ENCODE measurements around the gene FGF5. TPM values are rescaled to one million over a fixed set of nuclear protein-coding genes. Genes with fewer than 3 reads are reported as not detected.

Gene FGF5
- total and polyA plus RNA-seq, 10 of the 15 experiments (the other 5 are each of a cell fraction or from before 2014, with no cell fraction given), result 0.87 to 7.4 (median 1.6) TPM

DNA sequence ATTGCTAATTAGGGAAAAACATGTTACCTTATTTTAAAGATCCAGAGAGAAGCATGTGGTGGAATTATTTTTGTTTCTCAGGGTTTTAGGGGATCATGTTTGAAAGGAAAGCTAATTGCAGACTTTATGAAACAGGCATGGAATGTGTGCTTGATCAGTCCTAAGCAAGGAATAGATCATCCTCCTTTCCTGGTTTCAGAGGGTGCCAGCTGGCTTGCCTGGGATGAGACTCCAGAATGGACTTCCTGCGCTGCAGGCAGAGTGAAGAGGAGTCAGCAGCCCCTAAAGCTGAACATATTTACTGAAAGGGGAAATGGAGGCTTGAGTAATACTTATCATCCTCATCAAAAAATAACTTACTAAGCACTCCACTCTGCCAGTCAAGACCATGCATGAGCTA, 13.3 kb downstream of the FGF5 start:
- Histone ChIP-seq H3K36me3 (ENCODE audit: control insufficient read depth in 2 of 2, insufficient read depth in 2 of 2, low read length in 1 of 2) (no peaks in the 10 kb centered on the region), H3K27me3 (replicated peaks in 1 of 2; ENCODE audit: control insufficient read depth in 2 of 2, insufficient read depth in 2 of 2, low read length in 1 of 2) (no peaks in the 10 kb centered on the region), H3K9me3 (replicated peaks; ENCODE audit: control insufficient read depth, insufficient read depth, low read length) (no peaks in the 10 kb centered on the region), H3K9ac (ENCODE audit: control insufficient read depth, insufficient read depth, low read length) (no peak overlapping the region), H4K20me1 (ENCODE audit: control insufficient read depth, insufficient read depth) (no peaks in the 10 kb centered on the region), H3K27ac (ENCODE audit: control insufficient read depth, insufficient read depth) (no peak overlapping the region), H2AFZ (ENCODE audit: control insufficient read depth, low read depth, low read length) (no peak overlapping the region), H3K4me1 (ENCODE audit: control insufficient read depth, insufficient read depth, low read length) (no peaks in the 10 kb centered on the region), H3K4me3 (no peak overlapping the region), H3K4me2 (ENCODE audit: control insufficient read depth, insufficient read depth) (no peak overlapping the region), H3K79me2 (ENCODE audit: control insufficient read depth, insufficient read depth, low read length) (no peaks in the 10 kb centered on the region)
- POLR2A ChIA-PET, result interaction anchor here (1.0 to 1.1 kb wide), 2 partner anchors 8 to 11 kb away, joined by 3 to 4 read pairs; no protein-coding TSS in a partner anchor
- 24% methylated on average over 1 of the region's 1 CpG for WGBS (ENCODE audit: insufficient coverage, insufficient replicate concordance, low lambda C conversion rate, missing lambda C conversion rate)
- intact Hi-C loops (cut with micrococcal nuclease; ENCODE audit: unreplicated experiment) (no loop called here), in situ Hi-C loops (cut with MboI) (no loop called here)
- no peak for TF ChIP-seq KLF5 (IDR thresholded peaks at IDR 0.05; ENCODE audit: partially characterized antibody)
- no peak for TF ChIP-seq ZBTB33 (IDR thresholded peaks at IDR 0.05)
- TF ChIP-seq ZZZ3 (IDR thresholded peaks at IDR 0.05; ENCODE audit: control insufficient read depth, insufficient read length, low read depth), result no peak
- no peak for TF ChIP-seq GABPA (IDR thresholded peaks at IDR 0.05; ENCODE audit: low read depth)
- no peak for TF ChIP-seq BRCA1 (IDR thresholded peaks at IDR 0.05; ENCODE audit: low read depth, low read length)
- no peak for TF ChIP-seq SP1 (IDR thresholded peaks at IDR 0.05; ENCODE audit: low read depth, low read length)
- BruUV-seq (replicated peaks), result no TSS peak
- FAIRE-seq (no peak), ATAC-seq (no peak), DNase-seq (ENCODE audit: low read depth, low spot score) (no peak)
- RAD21 ChIA-PET (ENCODE audit: unreplicated experiment), result interaction anchor here (0.9 kb wide), 1 partner anchor 60 kb away, joined by 4 read pairs; no protein-coding TSS in a partner anchor
- SMC1A ChIA-PET (ENCODE audit: uncharacterized antibody, unreplicated experiment), result interaction anchor here (1.1 to 1.5 kb wide), 5 partner anchors 9 to 58 kb away, joined by 3 to 6 read pairs (median 4); no protein-coding TSS in a partner anchor
- CTCF ChIA-PET, result interaction anchor here (0.5 to 1.5 kb wide), 6 partner anchors 10 to 1618 kb away, joined by 3 to 5 read pairs (median 4); no protein-coding TSS in a partner anchor

- H4K20me1 ChIP-seq (ENCODE audit: control insufficient read depth, insufficient read depth), result no peaks in the 10 kb centered on the region
- ChIA-PET SMC1A (ENCODE audit: uncharacterized antibody, unreplicated experiment) (no interaction called here), RAD21 (ENCODE audit: unreplicated experiment) (no interaction called here), CTCF (no interaction called here), POLR2A (no interaction called here)
- H3K27ac ChIP-seq (ENCODE audit: control insufficient read depth, insufficient read depth), result no peak overlapping the region
- DNase-seq (ENCODE audit: low read depth, low spot score) (no peak), ATAC-seq (no peak), FAIRE-seq (no peak)
- BruUV-seq (replicated peaks), result no TSS peak
- H3K9ac ChIP-seq (ENCODE audit: control insufficient read depth, insufficient read depth, low read length), result no peak overlapping the region
- no peak overlapping the region for H2AFZ ChIP-seq (ENCODE audit: control insufficient read depth, low read depth, low read length)
- H3K9me3 ChIP-seq (replicated peaks; ENCODE audit: control insufficient read depth, insufficient read depth, low read length), result no peaks in the 10 kb centered on the region
- H3K4me3 ChIP-seq, result no peak overlapping the region
- H3K27me3 ChIP-seq (replicated peaks in 1 of 2; ENCODE audit: control insufficient read depth in 2 of 2, insufficient read depth in 2 of 2, low read length in 1 of 2), result peaks cover 0 to 3% of the 10 kb centered on the region in 2 experiments; a peak in 1 of 4 replicates
- no peaks in the 10 kb centered on the region for H3K79me2 ChIP-seq (ENCODE audit: control insufficient read depth, insufficient read depth, low read length)
- in situ Hi-C loops (cut with MboI) (no loop called here), intact Hi-C loops (cut with micrococcal nuclease; ENCODE audit: unreplicated experiment) (no loop called here)
- no peak overlapping the region for H3K4me2 ChIP-seq (ENCODE audit: control insufficient read depth, insufficient read depth)
- 37% methylated on average over 7 of the region's 7 CpGs for WGBS (ENCODE audit: insufficient coverage, insufficient replicate concordance, low lambda C conversion rate, missing lambda C conversion rate)
- no peaks in the 10 kb centered on the region for H3K36me3 ChIP-seq (ENCODE audit: control insufficient read depth in 2 of 2, insufficient read depth in 2 of 2, low read length in 1 of 2)
- H3K4me1 ChIP-seq (ENCODE audit: control insufficient read depth, insufficient read depth, low read length), result no peaks in the 10 kb centered on the region
- no peak for TF ChIP-seq BHLHE40 (IDR thresholded peaks at IDR 0.05; ENCODE audit: borderline replicate concordance in 1 of 2, low read depth in 2 of 2, low read length in 1 of 2)
- TF ChIP-seq, protein P1, sequence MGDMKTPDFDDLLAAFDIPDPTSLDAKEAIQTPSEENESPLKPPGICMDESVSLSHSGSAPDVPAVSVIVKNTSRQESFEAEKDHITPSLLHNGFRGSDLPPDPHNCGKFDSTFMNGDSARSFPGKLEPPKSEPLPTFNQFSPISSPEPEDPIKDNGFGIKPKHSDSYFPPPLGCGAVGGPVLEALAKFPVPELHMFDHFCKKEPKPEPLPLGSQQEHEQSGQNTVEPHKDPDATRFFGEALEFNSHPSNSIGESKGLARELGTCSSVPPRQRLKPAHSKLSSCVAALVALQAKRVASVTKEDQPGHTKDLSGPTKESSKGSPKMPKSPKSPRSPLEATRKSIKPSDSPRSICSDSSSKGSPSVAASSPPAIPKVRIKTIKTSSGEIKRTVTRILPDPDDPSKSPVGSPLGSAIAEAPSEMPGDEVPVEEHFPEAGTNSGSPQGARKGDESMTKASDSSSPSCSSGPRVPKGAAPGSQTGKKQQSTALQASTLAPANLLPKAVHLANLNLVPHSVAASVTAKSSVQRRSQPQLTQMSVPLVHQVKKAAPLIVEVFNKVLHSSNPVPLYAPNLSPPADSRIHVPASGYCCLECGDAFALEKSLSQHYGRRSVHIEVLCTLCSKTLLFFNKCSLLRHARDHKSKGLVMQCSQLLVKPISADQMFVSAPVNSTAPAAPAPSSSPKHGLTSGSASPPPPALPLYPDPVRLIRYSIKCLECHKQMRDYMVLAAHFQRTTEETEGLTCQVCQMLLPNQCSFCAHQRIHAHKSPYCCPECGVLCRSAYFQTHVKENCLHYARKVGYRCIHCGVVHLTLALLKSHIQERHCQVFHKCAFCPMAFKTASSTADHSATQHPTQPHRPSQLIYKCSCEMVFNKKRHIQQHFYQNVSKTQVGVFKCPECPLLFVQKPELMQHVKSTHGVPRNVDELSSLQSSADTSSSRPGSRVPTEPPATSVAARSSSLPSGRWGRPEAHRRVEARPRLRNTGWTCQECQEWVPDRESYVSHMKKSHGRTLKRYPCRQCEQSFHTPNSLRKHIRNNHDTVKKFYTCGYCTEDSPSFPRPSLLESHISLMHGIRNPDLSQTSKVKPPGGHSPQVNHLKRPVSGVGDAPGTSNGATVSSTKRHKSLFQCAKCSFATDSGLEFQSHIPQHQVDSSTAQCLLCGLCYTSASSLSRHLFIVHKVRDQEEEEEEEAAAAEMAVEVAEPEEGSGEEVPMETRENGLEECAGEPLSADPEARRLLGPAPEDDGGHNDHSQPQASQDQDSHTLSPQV (IDR thresholded peaks at IDR 0.05), result no peak
- no peak for TF ChIP-seq ZBED1 (IDR thresholded peaks at IDR 0.05; ENCODE audit: borderline replicate concordance)
- no peak for TF ChIP-seq JUND (IDR thresholded peaks at IDR 0.05; ENCODE audit: low read depth, low read length)
- TF ChIP-seq POU2F2 (IDR thresholded peaks at IDR 0.05; ENCODE audit: borderline replicate concordance, low read depth, low read length), result no peak
- TF ChIP-seq NFYB (IDR thresholded peaks at IDR 0.05; ENCODE audit: insufficient read depth, low read depth, low read length), result no peak
These were observed 20.0 kb downstream of the FGF5 start for GRCh38 chr4:80286451-80286850.
